ENCODE measurements around the gene CARNS1.

The CARNS1 gene, protein sequence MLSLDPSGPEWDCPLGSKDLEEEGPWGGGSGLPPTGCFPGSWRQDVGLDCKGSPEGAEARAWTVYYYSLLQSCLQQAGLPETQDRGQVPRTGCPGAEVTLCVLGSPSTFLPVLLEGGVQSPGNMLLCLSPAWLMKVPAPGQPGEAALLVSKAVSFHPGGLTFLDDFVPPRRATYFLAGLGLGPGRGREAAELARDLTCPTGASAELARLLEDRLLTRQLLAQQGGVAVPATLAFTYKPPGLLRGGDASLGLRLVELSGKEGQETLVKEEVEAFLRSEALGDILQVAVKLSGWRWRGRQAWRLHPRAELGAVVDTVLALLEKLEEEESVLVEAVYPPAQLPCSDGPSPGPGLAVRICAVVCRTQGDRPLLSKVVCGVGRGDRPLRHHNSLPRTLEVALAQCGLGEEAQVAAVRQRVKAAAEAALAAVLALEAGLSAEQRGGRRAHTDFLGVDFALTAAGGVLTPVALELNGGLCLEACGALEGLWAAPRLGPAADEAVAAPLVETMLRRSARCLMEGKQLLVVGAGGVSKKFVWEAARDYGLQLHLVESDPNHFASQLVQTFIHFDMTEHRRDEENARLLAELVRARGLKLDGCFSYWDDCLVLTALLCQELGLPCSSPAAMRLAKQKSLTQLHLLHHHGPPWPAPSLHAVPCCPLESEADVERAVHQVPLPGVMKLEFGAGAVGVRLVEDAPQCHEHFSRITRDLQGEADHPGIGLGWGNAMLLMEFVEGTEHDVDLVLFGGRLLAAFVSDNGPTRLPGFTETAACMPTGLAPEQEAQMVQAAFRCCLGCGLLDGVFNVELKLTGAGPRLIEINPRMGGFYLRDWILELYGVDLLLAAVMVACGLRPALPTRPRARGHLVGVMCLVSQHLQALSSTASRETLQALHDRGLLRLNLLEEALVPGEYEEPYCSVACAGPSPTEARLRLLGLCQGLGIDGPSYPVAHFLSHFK

DNA sequence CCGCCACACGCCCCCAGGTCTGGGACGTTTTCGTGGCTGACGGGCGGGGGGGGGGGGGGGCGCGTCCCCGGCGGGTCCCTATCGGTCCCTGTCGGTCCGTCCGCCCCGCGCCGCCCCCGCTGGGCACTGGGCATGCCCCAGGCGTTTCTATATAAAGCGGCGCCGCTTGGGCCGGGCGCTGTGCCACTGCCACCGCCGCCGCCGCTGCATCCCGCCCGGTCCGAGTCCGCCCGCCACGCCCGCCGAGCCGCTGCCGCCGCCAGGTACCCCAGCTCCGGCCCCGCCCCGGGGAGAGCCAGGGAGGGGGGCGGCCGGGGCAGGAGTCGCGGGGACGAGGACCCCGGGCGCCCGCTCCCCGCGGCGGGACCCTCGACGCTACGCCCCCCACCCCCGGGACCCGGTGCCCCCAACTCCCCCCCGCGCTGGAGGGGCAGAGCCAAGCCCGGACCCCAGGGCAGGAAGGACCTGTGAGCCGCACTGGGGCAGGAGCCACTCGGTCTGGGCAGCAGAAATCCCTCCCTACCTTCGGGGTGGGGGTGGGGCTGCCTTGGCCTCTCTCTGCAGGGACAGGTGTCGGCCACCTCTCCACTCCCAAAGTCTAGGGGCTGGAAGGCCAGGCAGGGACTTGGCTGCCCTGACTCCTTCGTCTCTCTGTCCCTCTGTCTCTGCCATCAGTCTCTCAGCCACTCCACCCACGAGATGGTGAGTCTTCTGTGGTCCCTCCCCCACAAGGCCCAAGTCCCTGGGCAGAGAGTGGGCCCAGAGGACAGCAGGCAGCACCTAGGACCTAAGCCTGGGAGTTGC is at the start of gene CARNS1:
Gene CARNS1 (plus strand): TSS at position 178 of the 804 bp plus-strand sequence. CDS start 522 bp downstream, at position 700.
- no peak for DNase-seq (ENCODE audit: low spot score)

GRCh38 chr11:67365736-67366444 is 49.6 kb upstream of the CARNS1 start:
- no peak for DNase-seq (ENCODE audit: low spot score)

- DNase-seq (ENCODE audit: low spot score): no peak
These were observed 48.9 kb upstream of the CARNS1 start for GRCh38 chr11:67366546-67366945.

DNA sequence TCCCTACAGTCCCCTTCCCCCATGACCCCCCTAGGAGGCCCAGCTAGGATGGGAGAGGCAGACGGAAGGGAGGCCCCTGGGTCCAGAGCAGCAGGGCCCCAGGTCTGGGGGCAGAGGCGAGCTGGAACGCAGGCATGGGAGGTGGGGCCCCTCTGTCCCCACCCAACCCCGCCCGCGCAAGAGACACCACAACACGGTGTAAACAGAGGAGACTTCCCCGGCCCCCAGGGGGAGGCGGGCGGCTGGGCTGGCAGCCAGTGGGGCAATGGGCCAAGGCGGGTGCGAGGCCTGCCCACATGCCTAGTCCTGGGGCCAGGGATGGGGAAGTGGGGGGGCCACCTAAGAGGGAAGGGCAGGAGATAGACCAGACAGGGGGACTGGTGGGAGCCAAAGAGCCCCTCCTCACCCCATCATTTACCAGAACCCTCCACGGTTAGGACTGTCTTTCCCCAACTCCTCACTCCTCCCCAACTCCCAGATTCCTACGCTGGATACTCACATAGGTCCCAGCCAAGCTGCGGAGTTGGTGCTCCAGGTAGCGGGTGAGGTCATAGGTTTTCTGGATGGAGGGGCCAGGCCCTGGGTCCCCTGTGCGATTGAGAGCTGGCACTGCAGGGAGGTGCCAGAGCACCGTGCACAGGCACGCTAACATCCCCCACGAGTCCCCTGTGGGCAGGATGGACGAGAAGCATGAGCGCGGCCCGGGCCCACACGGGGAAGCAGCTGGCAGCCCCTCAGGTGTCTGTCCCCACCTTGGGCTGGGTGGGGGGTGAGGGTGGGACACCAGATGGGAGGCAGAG is 48.3 kb upstream of the CARNS1 start:
- no peak for DNase-seq (ENCODE audit: low spot score)

GRCh38 chr11:67367761-67368227 is 47.7 kb upstream of the CARNS1 start:
- no peak for DNase-seq (ENCODE audit: low spot score)

DNA sequence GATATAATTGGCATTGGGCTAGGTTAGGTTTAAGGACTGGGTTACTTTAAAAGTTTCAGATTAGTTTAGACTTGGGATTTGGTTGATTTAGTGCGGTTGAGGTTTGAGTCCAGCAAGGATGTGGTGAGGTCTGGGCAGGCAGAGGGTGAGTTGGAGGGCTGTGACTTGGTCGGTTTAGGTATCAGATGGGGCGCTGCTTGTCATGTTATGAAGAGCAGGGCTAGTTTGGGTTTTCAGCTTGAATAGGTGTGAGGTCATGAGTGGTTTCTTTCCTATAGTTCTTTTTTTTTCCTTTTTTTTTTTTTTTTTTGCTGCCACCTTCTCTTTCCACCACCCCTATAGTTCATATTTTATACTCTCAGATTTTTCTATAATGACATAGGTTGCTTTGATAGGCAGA is 46.9 kb upstream of the CARNS1 start:
- no peak for DNase-seq (ENCODE audit: low spot score)

GRCh38 chr11:67369275-67369674 is 46.2 kb upstream of the CARNS1 start:
- no peak for DNase-seq (ENCODE audit: low spot score)

DNA sequence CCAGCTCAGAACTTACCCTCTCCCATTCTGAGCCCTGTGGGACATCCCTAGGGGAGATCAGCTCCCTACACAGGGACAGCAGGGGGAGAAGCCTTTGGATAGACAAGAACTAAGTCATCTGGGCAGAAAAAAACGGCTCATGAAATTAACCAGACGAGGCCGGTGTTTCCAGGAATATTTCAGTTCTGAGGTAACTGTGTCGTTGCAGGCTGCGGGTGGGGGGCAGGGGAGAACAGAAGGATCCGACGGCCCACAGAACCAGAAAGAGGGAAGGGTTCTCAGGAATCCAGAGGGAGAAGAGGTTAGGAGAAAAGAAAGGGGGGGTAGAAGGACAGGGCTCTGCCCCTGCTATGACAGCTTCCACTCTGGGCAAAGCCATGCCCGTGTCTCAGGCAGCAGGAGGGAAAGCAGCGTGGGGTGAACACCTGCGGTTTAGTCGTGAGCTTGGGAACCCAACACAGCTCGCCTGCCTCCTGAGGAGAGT is 45.6 kb upstream of the CARNS1 start:
- no peak for DNase-seq (ENCODE audit: low spot score)

GRCh38 chr11:67370351-67371076 is 45.0 kb upstream of the CARNS1 start:
- DNase-seq (ENCODE audit: low spot score): no peak

DNA sequence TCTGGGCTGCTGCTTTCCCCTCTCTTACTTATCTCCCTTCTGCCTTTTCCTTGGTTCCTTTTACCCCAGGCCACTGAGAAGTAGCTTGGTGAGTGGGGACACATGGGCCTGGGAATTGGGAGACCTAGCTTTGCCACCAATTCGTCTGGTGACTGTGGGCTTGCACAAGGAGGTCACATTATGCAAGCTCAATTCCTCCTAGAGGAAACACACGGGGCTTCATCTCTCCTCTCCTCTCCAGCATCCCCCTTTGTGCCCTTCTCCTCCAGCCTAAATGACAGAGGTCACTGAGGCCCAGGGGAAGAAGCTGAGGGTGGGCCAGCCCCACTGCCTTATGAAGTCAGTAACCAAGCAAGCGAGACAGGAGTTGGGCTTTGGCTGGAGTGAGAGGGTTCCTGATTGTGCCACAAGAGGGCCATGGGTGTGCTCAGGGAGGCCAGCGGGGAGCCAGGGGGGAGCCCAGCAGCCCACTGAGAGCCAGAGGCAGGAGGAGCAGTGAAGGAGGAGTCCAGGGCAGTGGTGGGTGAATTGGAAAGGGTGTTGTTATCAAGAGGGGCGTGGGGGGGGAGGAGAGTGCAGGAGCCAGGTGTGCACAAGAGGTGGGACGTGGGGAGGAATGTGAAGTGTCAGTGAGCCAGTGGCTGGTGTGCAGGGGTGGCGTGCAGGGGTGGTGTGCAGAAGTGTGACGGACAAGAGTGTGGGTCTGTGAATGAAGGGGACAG is 44.1 kb upstream of the CARNS1 start:
- DNase-seq (ENCODE audit: low spot score): no peak

GRCh38 chr11:67371911-67372320 is 43.6 kb upstream of the CARNS1 start:
- no peak for DNase-seq (ENCODE audit: low spot score)

DNA sequence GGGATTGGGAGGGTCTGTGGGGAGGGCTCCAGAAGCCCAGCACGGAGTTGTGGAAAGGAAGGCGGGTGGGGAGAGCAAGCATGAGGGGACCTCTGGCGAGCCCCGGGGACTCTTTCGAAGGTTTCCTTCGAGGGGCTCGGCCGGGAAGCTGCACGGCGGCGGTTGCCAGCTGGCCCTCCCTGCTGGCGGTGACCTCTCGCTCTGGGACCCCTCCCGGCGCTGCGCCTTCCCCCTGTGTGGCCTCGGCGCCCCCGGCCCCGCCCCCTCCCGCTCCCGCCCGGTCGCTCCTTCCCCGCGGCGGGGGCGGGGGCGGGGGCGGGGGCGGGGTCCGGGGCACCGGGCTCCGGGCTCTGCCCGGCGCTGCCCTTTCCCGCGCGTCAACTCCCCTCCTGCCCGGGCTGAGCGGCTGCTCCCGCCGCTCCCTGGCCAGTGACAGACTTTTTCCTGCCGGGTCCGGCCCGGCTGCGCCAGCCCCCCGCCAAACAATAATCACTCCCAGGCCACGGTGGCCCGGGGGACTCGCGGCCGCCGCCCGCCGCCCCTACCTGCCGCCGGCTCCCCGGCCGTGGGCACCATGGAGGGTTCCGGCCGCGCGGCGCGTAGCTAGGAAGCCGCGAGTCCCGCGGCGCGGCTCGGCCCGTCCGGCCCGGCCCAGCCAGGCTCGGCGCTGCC is 43.0 kb upstream of the CARNS1 start:
- no peak for DNase-seq (ENCODE audit: low spot score)

GRCh38 chr11:67372993-67373647 is 42.4 kb upstream of the CARNS1 start, which contains the start of gene CLCF1:
CLCF1 (minus strand) TSS chr11:67373598; CDS start chr11:67373539, 59 bp downstream.
- DNase-seq (ENCODE audit: low spot score): peak; percentile 34

GRCh38 chr11:67373648-67374570 is 41.6 kb upstream of the CARNS1 start:
- peak; percentile 90 for DNase-seq (ENCODE audit: low spot score)

- DNase-seq (ENCODE audit: low spot score): no peak
These were observed 40.8 kb upstream of the CARNS1 start for GRCh38 chr11:67374571-67375281.

All from LoVo (cell line).